GM21390 (cell line): Measurements from ENCODE around the gene ANKRD36.
A peak's percentile ranks its signal among the peaks of the same experiment; 100 is the strongest.
"Not testable (repeated sequence)": the region's sequence is repeated elsewhere in the genome, so short reads cannot be mapped to it uniquely, and the experiment has no call there.

Source experiments
- ATAC-seq: cut with Tn5 transposase; IDR thresholded peaks from one replicate; pipeline ENCODE4 v1.9.1; 2021; ENCODE audit not compliant: unreplicated experiment

Gene ANKRD36

GRCh38 chr2:97112320-97113049 lies 468 bp upstream of the ANKRD36 start:
- peak; percentile 42 for ATAC-seq

GRCh38 chr2:97113882-97114255 lies 916 bp downstream of the ANKRD36 start:
- not testable (repeated sequence) for ATAC-seq

GRCh38 chr2:97129090-97129489 lies 16.1 kb downstream of the ANKRD36 start:
- ATAC-seq: not testable (repeated sequence)

GRCh38 chr2:97144016-97144415 lies 31.1 kb downstream of the ANKRD36 start:
- ATAC-seq: not testable (repeated sequence)

GRCh38 chr2:97166548-97166947 lies 53.6 kb downstream of the ANKRD36 start:
- ATAC-seq: not testable (repeated sequence)

- ATAC-seq: not testable (repeated sequence)
Observed at GRCh38 chr2:97167938-97168337, 55.0 kb downstream of the ANKRD36 start.

GRCh38 chr2:97168583-97168982 lies 55.6 kb downstream of the ANKRD36 start:
- not testable (repeated sequence) for ATAC-seq

GRCh38 chr2:97180391-97180790 lies 67.4 kb downstream of the ANKRD36 start:
- not testable (repeated sequence) for ATAC-seq

- not testable (repeated sequence) for ATAC-seq
Observed at GRCh38 chr2:97195349-97195748, 82.4 kb downstream of the ANKRD36 start.

GRCh38 chr2:97197251-97197650 lies 84.3 kb downstream of the ANKRD36 start:
- ATAC-seq: not testable (repeated sequence)

- not testable (repeated sequence) for ATAC-seq
Observed at GRCh38 chr2:97200887-97201286, 87.9 kb downstream of the ANKRD36 start.

GRCh38 chr2:97202643-97203250 lies 89.8 kb downstream of the ANKRD36 start:
- not testable (repeated sequence) for ATAC-seq

- no peak for ATAC-seq
Observed at GRCh38 chr2:97210325-97210724, 97.4 kb downstream of the ANKRD36 start.

GRCh38 chr2:97215025-97215424 lies 102.1 kb downstream of the ANKRD36 start:
- not testable (repeated sequence) for ATAC-seq

- ATAC-seq: not testable (repeated sequence)
Observed at GRCh38 chr2:97230848-97231585, 118.1 kb downstream of the ANKRD36 start.

GRCh38 chr2:97232981-97233380 lies 120.0 kb downstream of the ANKRD36 start:
- not testable (repeated sequence) for ATAC-seq

GRCh38 chr2:97233660-97234295 lies 120.8 kb downstream of the ANKRD36 start:
- ATAC-seq: not testable (repeated sequence)

GRCh38 chr2:97261192-97261591 lies 148.2 kb downstream of the ANKRD36 start:
- not testable (repeated sequence) for ATAC-seq

- ATAC-seq: not testable (repeated sequence)
Observed at GRCh38 chr2:97266449-97266848, 153.5 kb downstream of the ANKRD36 start.

GRCh38 chr2:97267411-97268074 lies 154.6 kb downstream of the ANKRD36 start:
- no peak for ATAC-seq
